Peyer's patch (tissue), 4 donors: ENCODE measurements around the gene FGA. TPM values are rescaled to one million over a fixed set of nuclear protein-coding genes. Genes with fewer than 3 reads are reported as not detected.

ENCODE experiments used
- DNase-seq, 3 donors: peaks; one replicate each; pipeline ENCODE4 v3.0.0-alpha.2; 2017 to 2019
- H3K27ac ChIP-seq, 4 donors: fragments of 200-600 bp; sonication (generic); one replicate each; pipeline ENCODE4 v1.5.1; 2016 to 2019
- H3K27me3 ChIP-seq, 2 donors: fragments of 200-600 bp; sonication (generic); one replicate each; pipeline ENCODE4 v1.5.1; 2019
- H3K36me3 ChIP-seq, 3 donors: fragments of 200-600 bp; sonication (generic); one replicate each; pipeline ENCODE4 v1.5.1; 2016 to 2019
- H3K4me1 ChIP-seq, 4 donors: fragments of 200-600 bp; sonication (generic); one replicate each; pipeline ENCODE4 v1.5.1; 2016 to 2019
- H3K4me3 ChIP-seq, 4 donors: fragments of 200-600 bp; sonication (generic); 1 replicate in 3 of 4; 2 replicates in 1 of 4; pipeline ENCODE4 v1.5.1; 2016 to 2019; ENCODE audit warnings: mild to moderate bottlenecking in 1 of 4
- H3K9me3 ChIP-seq, 4 donors: fragments of 200-600 bp; sonication (generic); one replicate each; pipeline ENCODE4 v1.5.1; 2016 to 2019; ENCODE audit warnings: mild to moderate bottlenecking in 1 of 4
- CTCF ChIP-seq, 6 experiments: fragments of 450-650 bp in 4 of 6; fragments of 200-600 bp in 2 of 6; sonication (generic) in 1 of 6; IDR thresholded peaks; one replicate each; pipeline ENCODE4 v1.5.1; 2017 to 2019; ENCODE audit warnings: antibody characterized with exemption in 6 of 6, mild to moderate bottlenecking in 3 of 6, moderate library complexity in 1 of 6
- POLR2A ChIP-seq, 2 donors: fragments of 450-650 bp; IDR thresholded peaks; one replicate each; pipeline ENCODE4 v1.5.1; 2017; ENCODE audit warnings: antibody characterized with exemption in 2 of 2, mild to moderate bottlenecking in 2 of 2, moderate library complexity in 2 of 2
- total RNA-seq, 4 donors: library from RNA; depleted of rRNA; stranded (reverse); fragments of >200 nt; gene quantifications; one replicate each; pipeline ENCODE4 v1.1.0, GENCODE V29; 2016

FGA gene
- total RNA-seq, 4 donors from 2014 or later, result not detected

GRCh38 chr4:154583677-154584076 lies 6.9 kb downstream of the FGA start:
- TF ChIP-seq POLR2A (IDR thresholded peaks at IDR 0.05), result no peak
- no peak for TF ChIP-seq CTCF (IDR thresholded peaks at IDR 0.05)
- Histone ChIP-seq H3K9me3 (no peaks in the 10 kb centered on the region), H3K36me3 (no peaks in the 10 kb centered on the region), H3K27me3 (no peaks in the 10 kb centered on the region), H3K4me3 (no peak overlapping the region), H3K27ac (no peak overlapping the region), H3K4me1 (no peaks in the 10 kb centered on the region)
- no peak for DNase-seq

GRCh38 chr4:154583230-154583629 lies 7.3 kb downstream of the FGA start:
- Histone ChIP-seq H3K9me3 (no peaks in the 10 kb centered on the region), H3K27ac (no peak overlapping the region), H3K36me3 (no peaks in the 10 kb centered on the region), H3K27me3 (no peaks in the 10 kb centered on the region), H3K4me1 (no peaks in the 10 kb centered on the region), H3K4me3 (no peak overlapping the region)
- no peak for DNase-seq
- TF ChIP-seq CTCF (IDR thresholded peaks at IDR 0.05), result no peak
- TF ChIP-seq POLR2A (IDR thresholded peaks at IDR 0.05), result no peak

- DNase-seq, result no peak
- H3K27ac ChIP-seq, result no peak overlapping the region
- no peaks in the 10 kb centered on the region for H3K27me3 ChIP-seq
- no peaks in the 10 kb centered on the region for H3K4me1 ChIP-seq
- no peak for TF ChIP-seq POLR2A (IDR thresholded peaks at IDR 0.05)
- no peak for TF ChIP-seq CTCF (IDR thresholded peaks at IDR 0.05)
- no peak overlapping the region for H3K4me3 ChIP-seq
- H3K9me3 ChIP-seq, result no peaks in the 10 kb centered on the region
- no peaks in the 10 kb centered on the region for H3K36me3 ChIP-seq
Measured at GRCh38 chr4:154582723-154583122, 7.8 kb downstream of the FGA start.

- TF ChIP-seq CTCF (IDR thresholded peaks at IDR 0.05) (no peak), POLR2A (IDR thresholded peaks at IDR 0.05) (no peak)
- no peaks in the 10 kb centered on the region for H3K27me3 ChIP-seq
Measured at GRCh38 chr4:154579927-154580326, 10.6 kb downstream of the FGA start.

DNA sequence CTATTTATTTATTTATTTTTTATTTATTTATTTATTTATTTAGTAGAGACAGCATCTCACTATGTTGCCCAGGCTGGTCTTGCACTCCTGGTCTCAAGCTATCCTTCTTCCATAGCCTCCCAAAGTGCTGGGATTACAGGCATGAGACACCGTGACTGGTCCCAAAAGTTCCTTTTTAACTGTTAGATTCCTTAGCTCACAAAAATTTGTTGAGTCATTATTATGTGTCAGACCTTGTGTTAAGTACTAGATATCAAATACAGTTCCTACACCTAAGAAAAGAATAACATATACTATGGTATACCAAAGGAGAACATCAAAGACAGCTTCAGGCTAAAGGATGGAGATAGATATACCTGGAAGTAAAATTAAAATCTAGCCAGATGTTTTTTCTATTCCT lies 11.6 kb downstream of the FGA start:
- Histone ChIP-seq H3K9me3 (no peaks in the 10 kb centered on the region), H3K36me3 (no peaks in the 10 kb centered on the region), H3K4me3 (no peak overlapping the region), H3K4me1 (no peaks in the 10 kb centered on the region), H3K27ac (no peak overlapping the region), H3K27me3 (no peaks in the 10 kb centered on the region)
- TF ChIP-seq POLR2A (IDR thresholded peaks at IDR 0.05), result no peak
- TF ChIP-seq CTCF (IDR thresholded peaks at IDR 0.05), result no peak
- DNase-seq, result no peak

More at GRCh38 chr4:154579927-154580326, 10.6 kb downstream of the FGA start:
- Histone ChIP-seq H3K36me3 (no peaks in the 10 kb centered on the region), H3K27ac (no peak overlapping the region), H3K4me1 (no peaks in the 10 kb centered on the region), H3K4me3 (no peak overlapping the region), H3K9me3 (no peaks in the 10 kb centered on the region)
- DNase-seq, result no peak

DNA sequence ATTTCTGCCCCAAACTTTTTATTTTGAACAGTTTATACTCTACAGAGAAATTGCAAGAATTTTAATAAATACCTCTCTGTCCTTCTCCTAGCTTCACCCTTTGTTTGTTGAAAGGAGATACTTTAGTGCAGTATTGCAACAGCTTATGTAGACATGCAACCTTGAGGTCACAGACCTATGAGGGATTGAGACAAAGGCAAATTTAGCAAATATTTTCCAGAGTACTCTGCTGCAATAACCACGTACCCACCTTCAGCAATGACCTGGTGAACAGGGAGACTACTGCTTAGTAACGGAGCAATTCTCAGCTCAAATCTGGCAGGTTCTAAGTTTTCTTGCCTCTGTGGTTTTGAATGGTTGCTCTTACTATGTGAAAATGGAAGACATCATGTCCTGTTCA lies 13.2 kb downstream of the FGA start:
- Histone ChIP-seq H3K9me3 (no peaks in the 10 kb centered on the region), H3K4me3 (no peak overlapping the region), H3K36me3 (no peaks in the 10 kb centered on the region), H3K27ac (no peak overlapping the region), H3K27me3 (no peaks in the 10 kb centered on the region), H3K4me1 (no peaks in the 10 kb centered on the region)
- no peak for DNase-seq
- no peak for TF ChIP-seq POLR2A (IDR thresholded peaks at IDR 0.05)
- TF ChIP-seq CTCF (IDR thresholded peaks at IDR 0.05), result no peak
